GM23338 (cell line): ENCODE measurements around the gene ZNF185. TPM values are rescaled to one million over a fixed set of nuclear protein-coding genes. Genes with fewer than 3 reads are reported as not detected.

Source experiments
- ATAC-seq: fragments of 200-7000 bp; cut with Tn5 transposase; 3 replicates; pipeline ENCODE4 v1.9.1; 2020
- DNase-seq: peaks from one replicate; pipeline ENCODE4 v3.0.0-alpha.2; 2015; ENCODE audit warnings: low spot score
- H2AFZ ChIP-seq: fragments of 200-600 bp; sonication (generic); 2 replicates; pipeline ENCODE4 v1.8.0; 2016; ENCODE audit warnings: antibody characterized with exemption, mild to moderate bottlenecking, moderate library complexity
- H3F3A ChIP-seq: fragments of 200-600 bp; sonication (generic); replicated peaks from 2 replicates; pipeline ENCODE4 v1.8.0; 2017; ENCODE audit warnings: antibody characterized with exemption, mixed run types, low read depth
- H3K27ac ChIP-seq: fragments of 200-600 bp; sonication (generic); 2 replicates; pipeline ENCODE4 v1.6.1; 2016; ENCODE audit warnings: low read depth
- H3K27me3 ChIP-seq: fragments of 200-600 bp; sonication (generic); 2 replicates; pipeline ENCODE4 v1.8.0; 2016; ENCODE audit warnings: mild to moderate bottlenecking, mixed run types, moderate library complexity; ENCODE audit not compliant: insufficient read depth
- H3K36me3 ChIP-seq: fragments of 200-600 bp; sonication (generic); 2 replicates; pipeline ENCODE4 v1.8.0; 2016; ENCODE audit warnings: mild to moderate bottlenecking; ENCODE audit not compliant: insufficient read depth
- H3K4me1 ChIP-seq: fragments of 200-600 bp; sonication (generic); 2 replicates; pipeline ENCODE4 v1.8.0; 2016; ENCODE audit warnings: mild to moderate bottlenecking, moderate library complexity; ENCODE audit not compliant: insufficient read depth
- H3K4me2 ChIP-seq: fragments of 200-600 bp; sonication (generic); 2 replicates; pipeline ENCODE4 v1.7.1; 2017; ENCODE audit warnings: mixed run types
- H3K4me3 ChIP-seq: fragments of 200-600 bp; sonication (generic); 2 replicates; pipeline ENCODE4 v1.6.1; 2016; ENCODE audit warnings: mixed run types
- H3K79me2 ChIP-seq: fragments of 200-600 bp; sonication (generic); replicated peaks from 2 replicates; pipeline ENCODE4 v1.8.0; 2017; ENCODE audit warnings: mild to moderate bottlenecking; ENCODE audit not compliant: insufficient read depth
- H3K9me2 ChIP-seq: fragments of 200-600 bp; sonication (generic); 2 replicates; pipeline ENCODE4 v1.8.0; 2017; ENCODE audit not compliant: insufficient read depth
- H4K20me1 ChIP-seq: fragments of 200-600 bp; sonication (generic); replicated peaks from 2 replicates; pipeline ENCODE4 v1.8.0; 2017; ENCODE audit warnings: mild to moderate bottlenecking; ENCODE audit not compliant: insufficient read depth
- H3K27ac Mint-ChIP-seq: 2 replicates; pipeline ENCODE4 v1.8.0; 2020; ENCODE audit warnings: inconsistent platforms, mild to moderate bottlenecking, moderate library complexity, mixed read lengths
- H3K27me3 Mint-ChIP-seq: 3 replicates; pipeline ENCODE4 v1.8.0; 2022; ENCODE audit warnings: low read depth, mild to moderate bottlenecking, moderate library complexity, mixed read lengths, inconsistent platforms; ENCODE audit not compliant: insufficient read depth, poor library complexity
- H3K36me3 Mint-ChIP-seq: 3 replicates; pipeline ENCODE4 v1.8.0; 2021; ENCODE audit warnings: low read depth, mild to moderate bottlenecking, inconsistent platforms, moderate library complexity, mixed read lengths
- H3K4me1 Mint-ChIP-seq: 3 replicates; pipeline ENCODE4 v1.8.0; 2020; ENCODE audit warnings: mild to moderate bottlenecking, inconsistent platforms, mixed read lengths
- H3K4me3 Mint-ChIP-seq: 3 replicates; pipeline ENCODE4 v1.8.0; 2021; ENCODE audit warnings: moderate library complexity, mild to moderate bottlenecking, inconsistent platforms, mixed read lengths
- H3K9me3 Mint-ChIP-seq: 3 replicates; pipeline ENCODE4 v1.8.0; 2020; ENCODE audit warnings: moderate library complexity, mild to moderate bottlenecking, inconsistent platforms, mixed read lengths
- CREB1 ChIP-seq: fragments of 250-450 bp; sonication (Bioruptor Pico); IDR thresholded peaks from 2 replicates; pipeline ENCODE4 v1.5.0; 2020; ENCODE audit warnings: low read depth, mild to moderate bottlenecking, moderate library complexity
- CTCF ChIP-seq, 2 experiments: fragments of 200-600 bp in 1 of 2; sonication (generic) in 1 of 2; conservative IDR thresholded peaks; 2 replicates each; pipeline versions ENCODE4 v1.5.1 to v1.6.1; 2016 to 2017; ENCODE audit warnings: antibody characterized with exemption in 2 of 2, low read depth in 2 of 2, mild to moderate bottlenecking in 2 of 2, moderate library complexity in 1 of 2
- ETS1 ChIP-seq: IDR thresholded peaks from 2 replicates; pipeline ENCODE4 v1.6.1; 2016; ENCODE audit warnings: antibody characterized with exemption
- EZH2 ChIP-seq: fragments of 200-600 bp; sonication (generic); IDR thresholded peaks from one replicate; pipeline ENCODE4 v1.8.0; 2017; ENCODE audit warnings: antibody characterized with exemption, mild to moderate bottlenecking, low read depth; ENCODE audit not compliant: unreplicated experiment
- JUNB ChIP-seq: IDR thresholded peaks from one replicate; pipeline ENCODE4 v1.6.1; 2016; ENCODE audit warnings: antibody characterized with exemption; ENCODE audit not compliant: unreplicated experiment
- NANOG ChIP-seq: IDR thresholded peaks from 2 replicates; pipeline ENCODE4 v1.6.1; 2016; ENCODE audit warnings: antibody characterized with exemption, borderline replicate concordance
- POLR2AphosphoS5 ChIP-seq: IDR thresholded peaks from 2 replicates; pipeline ENCODE4 v1.6.1; 2016; ENCODE audit warnings: antibody characterized with exemption, low read depth
- STAT1 ChIP-seq: IDR thresholded peaks from one replicate; pipeline ENCODE4 v1.6.1; 2016; ENCODE audit warnings: antibody characterized with exemption; ENCODE audit not compliant: unreplicated experiment
- ZNF114 ChIP-seq: fragments of 250-450 bp; sonication (Bioruptor Pico); IDR thresholded peaks from 2 replicates; pipeline ENCODE4 v1.5.0; 2020; ENCODE audit warnings: mild to moderate bottlenecking, moderate library complexity
- ZNF331 ChIP-seq: fragments of 250-450 bp; sonication (Bioruptor Pico); IDR thresholded peaks from 2 replicates; pipeline ENCODE4 v1.5.0; 2020; ENCODE audit warnings: low read depth, mild to moderate bottlenecking, moderate library complexity
- ZNF462 ChIP-seq: fragments of 250-450 bp; sonication (Bioruptor Pico); IDR thresholded peaks from 2 replicates; pipeline ENCODE4 v1.5.0; 2020; ENCODE audit warnings: mild to moderate bottlenecking, moderate library complexity
- polyA plus RNA-seq: library from polyadenylated mRNA; unstranded; fragments of >200 nt; fragmentation: Nextera tagmentation; extraction: Ambion mirVana; gene quantifications from 2 replicates; pipeline ENCODE4 v1.2.1, GENCODE V29; 2016
- total RNA-seq: library from RNA; depleted of rRNA; stranded (reverse); fragments of >200 nt; shearing (Covaris generic); gene quantifications from 2 replicates; pipeline ENCODE4 v1.2.3, GENCODE V29; 2014

Gene ZNF185
- total and polyA plus RNA-seq, 2 experiments from 2014 or later, result 2.9 to 7.8 TPM

GRCh38 chrX:152932144-152932543 is 34.3 kb downstream of the ZNF185 start:
- no peaks in the 10 kb centered on the region for H3K79me2 ChIP-seq
- Mint-ChIP-seq H3K27me3 (peaks cover 6% of the 10 kb centered on the region), H3K4me1 (no peaks in the 10 kb centered on the region), H3K36me3 (no peaks in the 10 kb centered on the region), H3K9me3 (no peaks in the 10 kb centered on the region; the same call in 2 of the 3 replicates), H3K27ac (no peak overlapping the region), H3K4me3 (no peak overlapping the region)
- H4K20me1 ChIP-seq, result no peaks in the 10 kb centered on the region
- H3K9me2 ChIP-seq, result no peaks in the 10 kb centered on the region
- H3K27me3 ChIP-seq, result no peaks in the 10 kb centered on the region
- no peak overlapping the region for H3K27ac ChIP-seq
- ATAC-seq, result no peak
- no peaks in the 10 kb centered on the region for H3K4me1 ChIP-seq
- DNase-seq, result no peak
- no peak for TF ChIP-seq CREB1 (CRISPR knock-in tag)
- no peak overlapping the region for H3K4me2 ChIP-seq
- H2AFZ ChIP-seq, result no peak overlapping the region
- no peaks in the 10 kb centered on the region for H3F3A ChIP-seq
- no peaks in the 10 kb centered on the region for H3K36me3 ChIP-seq
- no peak overlapping the region for H3K4me3 ChIP-seq

GRCh38 chrX:152932598-152933175 is 34.8 kb downstream of the ZNF185 start:
- ATAC-seq, result no peak
- Histone ChIP-seq H3K27ac (no peak overlapping the region), H3K27me3 (no peaks in the 10 kb centered on the region), H3K4me1 (no peaks in the 10 kb centered on the region), H3K36me3 (no peaks in the 10 kb centered on the region), H3K9me2 (no peaks in the 10 kb centered on the region), H3F3A (no peaks in the 10 kb centered on the region), H2AFZ (no peak overlapping the region), H3K4me2 (no peak overlapping the region), H4K20me1 (no peaks in the 10 kb centered on the region), H3K4me3 (no peak overlapping the region), H3K79me2 (no peaks in the 10 kb centered on the region)
- Mint-ChIP-seq H3K27me3 (peaks cover 2% of the 10 kb centered on the region), H3K9me3 (no peaks in the 10 kb centered on the region; the same call in 2 of the 3 replicates), H3K4me1 (no peaks in the 10 kb centered on the region), H3K36me3 (no peaks in the 10 kb centered on the region), H3K27ac (no peak overlapping the region), H3K4me3 (no peak overlapping the region)
- no peak for DNase-seq
- TF ChIP-seq ETS1, result no peak
- TF ChIP-seq POLR2AphosphoS5, result no peak
- no peak for TF ChIP-seq JUNB
- TF ChIP-seq ZNF114 (CRISPR knock-in tag), result no peak
- TF ChIP-seq CTCF (conservative IDR thresholded peaks at IDR 0.05; ENCODE audit: low read depth in 2 of 2), result no peak
- TF ChIP-seq ZNF462 (CRISPR knock-in tag), result no peak
- TF ChIP-seq STAT1, result no peak
- no peak for TF ChIP-seq ZNF331 (CRISPR knock-in tag)
- TF ChIP-seq NANOG, result no peak
- no peak for TF ChIP-seq EZH2
